HCT116 (cell line): Measurements from ENCODE around the gene BFSP2. TPM values are rescaled to one million over a fixed set of nuclear protein-coding genes. Genes with fewer than 3 reads are reported as not detected.

Experiments used
- ATAC-seq: fragments of 200-7000 bp; cut with Tn5 transposase; 2 replicates; pipeline ENCODE4 v1.9.1; 2020; ENCODE audit warnings: mild to moderate bottlenecking, moderate library complexity
- BruUV-seq: library from RNA; stranded (reverse); fragments of 400-500 nt; replicated peaks from 2 replicates; lab custom pipeline; 2021; lab: Mats Ljungman, UMichigan
- CTCF ChIA-PET: fragments of 300-600 bp; sonication (Branson Sonifier 250); formaldehyde crosslinking; loops from one replicate; lab custom pipeline; 2021; ENCODE audit warnings: antibody characterized with exemption; lab: Charles Lee
- POLR2A ChIA-PET: fragments of 300-600, 350-600 bp; sonication (Branson Sonifier 250); formaldehyde crosslinking; loops from one replicate; lab custom pipeline; 2021; ENCODE audit warnings: antibody characterized with exemption; lab: Charles Lee
- RAD21 ChIA-PET, 2 experiments: fragments of 300-600 bp; sonication (Branson Sonifier 250); formaldehyde crosslinking; loops; one replicate each; lab custom pipeline; 2023; ENCODE audit warnings: low total read pairs in 2 of 2; ENCODE audit not compliant: uncharacterized antibody in 2 of 2, unreplicated experiment in 2 of 2, low non-redundant PET in 1 of 2; lab: Charles Lee
- DNase-seq: peaks from one replicate; pipeline ENCODE4 v3.0.0-alpha.2; 2010; ENCODE audit warnings: low read depth, low spot score
- H2AFZ ChIP-seq: fragments of 200-600 bp; shearing (Covaris generic), sonication (generic); 2 replicates; pipeline ENCODE4 v1.6.1; 2017; ENCODE audit warnings: low read depth, mixed run types, mixed read lengths, antibody characterized with exemption, low read length; ENCODE audit not compliant: poor library complexity, severe bottlenecking
- H3K27ac ChIP-seq: 2 replicates; pipeline ENCODE4 v1.5.1; 2012; ENCODE audit warnings: low read depth, low read length
- H3K27me3 ChIP-seq: fragments of 200-600 bp; sonication (generic); 2 replicates; pipeline ENCODE4 v1.6.1; 2016; ENCODE audit warnings: mixed run types, low read length, mixed read lengths; ENCODE audit not compliant: insufficient read depth
- H3K36me3 ChIP-seq, 2 experiments: fragments of 200-500 bp in 1 of 2; fragments of 200-600 bp in 1 of 2; sonication (Bioruptor generic) in 1 of 2; sonication (generic) in 1 of 2; 2 replicates each; pipeline versions ENCODE4 v1.5.1 to v1.6.1; 2014 to 2016; ENCODE audit warnings: low read length in 2 of 2, inconsistent platforms in 1 of 2, mixed read lengths in 1 of 2, mixed run types in 1 of 2; ENCODE audit not compliant: insufficient read depth in 2 of 2, control insufficient read depth in 1 of 2
- H3K4me1 ChIP-seq, 2 experiments: fragments of 200-600 bp in 1 of 2; sonication (generic) in 1 of 2; 2 replicates each; pipeline versions ENCODE4 v1.5.1 to v1.6.1; 2012 to 2017; ENCODE audit warnings: low read length in 2 of 2, inconsistent platforms in 1 of 2, mild to moderate bottlenecking in 1 of 2, mixed read lengths in 1 of 2, mixed run types in 1 of 2, moderate library complexity in 1 of 2; ENCODE audit not compliant: insufficient read depth in 2 of 2, control insufficient read depth in 1 of 2
- H3K4me2 ChIP-seq: fragments of 200-600 bp; sonication (generic); 2 replicates; pipeline ENCODE4 v1.6.1; 2017; ENCODE audit warnings: mixed run types, low read length, mixed read lengths
- H3K4me3 ChIP-seq, 2 experiments: fragments of 200-600 bp in 1 of 2; sonication (generic) in 1 of 2; replicated peaks in 1 of 2; 2 replicates each; pipeline ENCODE4 v1.5.1; 2011 to 2016; ENCODE audit warnings: low read length in 2 of 2, control low read depth in 1 of 2, low read depth in 1 of 2, mild to moderate bottlenecking in 1 of 2, mixed read lengths in 1 of 2, mixed run types in 1 of 2
- H3K79me2 ChIP-seq: fragments of 200-600 bp; sonication (generic); 2 replicates; pipeline ENCODE4 v1.6.1; 2017; ENCODE audit warnings: mild to moderate bottlenecking, mixed run types, low read length, moderate library complexity, mixed read lengths; ENCODE audit not compliant: insufficient read depth
- H3K9ac ChIP-seq: fragments of 200-600 bp; sonication (generic); 2 replicates; pipeline ENCODE4 v1.6.1; 2016; ENCODE audit warnings: low read length, mixed read lengths
- H3K9me2 ChIP-seq: fragments of 200-600 bp; sonication (generic), shearing (Covaris generic); 2 replicates; pipeline ENCODE4 v1.6.1; 2017; ENCODE audit warnings: mixed run types, mild to moderate bottlenecking, moderate library complexity; ENCODE audit not compliant: insufficient read depth
- H3K9me3 ChIP-seq, 2 experiments: fragments of 200-500 bp in 1 of 2; fragments of 200-600 bp in 1 of 2; sonication (Bioruptor generic) in 1 of 2; sonication (generic) in 1 of 2; 2 replicates each; pipeline ENCODE4 v1.6.1; 2014 to 2017; ENCODE audit warnings: low read length in 2 of 2, mixed read lengths in 2 of 2, inconsistent platforms in 1 of 2, low read depth in 1 of 2, mild to moderate bottlenecking in 1 of 2, mixed run types in 1 of 2, moderate library complexity in 1 of 2; ENCODE audit not compliant: control insufficient read depth in 1 of 2, insufficient read depth in 1 of 2
- H4K20me1 ChIP-seq: fragments of 200-600 bp; sonication (generic), shearing (Covaris generic); 2 replicates; pipeline ENCODE4 v1.6.1; 2017; ENCODE audit warnings: mixed run types, mild to moderate bottlenecking, moderate library complexity; ENCODE audit not compliant: insufficient read depth
- CEBPB ChIP-seq: IDR thresholded peaks from 2 replicates; pipeline ENCODE4 v1.6.1; 2012; ENCODE audit warnings: low read depth
- ELF1 ChIP-seq: IDR thresholded peaks from 2 replicates; pipeline ENCODE4 v1.6.1; 2012; ENCODE audit warnings: low read depth, borderline replicate concordance
- POLR2A ChIP-seq: IDR thresholded peaks from 2 replicates; pipeline ENCODE4 v1.7.0; 2011; ENCODE audit warnings: borderline replicate concordance; ENCODE audit not compliant: insufficient read depth, insufficient read length; ENCODE audit errors: extremely low read depth
- ZBTB33 ChIP-seq: IDR thresholded peaks from 2 replicates; pipeline ENCODE4 v1.6.1; 2011; ENCODE audit warnings: mild to moderate bottlenecking, low read length, moderate library complexity; ENCODE audit not compliant: insufficient replicate concordance; ENCODE audit errors: extremely low read depth
- ZFX ChIP-seq: fragments of 450-650 bp; IDR thresholded peaks from 2 replicates; pipeline ENCODE4 v1.6.1; 2017
- intact Hi-C: fragments of 100-400 bp; cut with micrococcal nuclease; formaldehyde crosslinking; loops from 2 replicates; pipeline ENCODE4 v1.10.0; 2022
- total RNA-seq: library from RNA; stranded (reverse); gene quantifications from one replicate; pipeline ENCODE4 v1.2.1, GENCODE V29; 2021; ENCODE audit not compliant: unreplicated experiment
- TF ChIP-seq, protein P1 (sequence below): IDR thresholded peaks from 2 replicates; pipeline ENCODE4 v1.6.1; 2012; ENCODE audit warnings: low read depth
- TF ChIP-seq, protein P2 (sequence below): IDR thresholded peaks from 2 replicates; pipeline ENCODE4 v1.6.1; 2012

Gene BFSP2
- total RNA-seq, 1 experiment from 2014 or later: not detected

- H3K79me2 ChIP-seq: no peaks in the 10 kb centered on the region
- H3K27ac ChIP-seq: no peak overlapping the region
- no peak for ATAC-seq
- POLR2A ChIA-PET: no interaction called here
- intact Hi-C loops: no loop called here
- H3K27me3 ChIP-seq: peaks cover 34% of the 10 kb centered on the region
- no peaks in the 10 kb centered on the region for H3K9me2 ChIP-seq
- no peak overlapping the region for H3K4me3 ChIP-seq
- no TSS peak for BruUV-seq
- H3K9ac ChIP-seq: no peak overlapping the region
- RAD21 ChIA-PET: interaction anchor here in 1 of 2 experiments (0.6 kb wide), 1 partner anchor 75 kb away, joined by 3 read pairs; no protein-coding TSS in a partner anchor
- DNase-seq: no peak
- no peaks in the 10 kb centered on the region for H4K20me1 ChIP-seq
- TF ChIP-seq ELF1: no peak
- H3K4me2 ChIP-seq: no peak overlapping the region
- no peaks in the 10 kb centered on the region for H3K9me3 ChIP-seq
- CTCF ChIA-PET: no interaction called here
- H3K36me3 ChIP-seq: no peaks in the 10 kb centered on the region
- no peaks in the 10 kb centered on the region for H3K4me1 ChIP-seq
- H2AFZ ChIP-seq: no peak overlapping the region
Observed at GRCh38 chr3:133404920-133405319, 5.1 kb downstream of the BFSP2 start.

DNA sequence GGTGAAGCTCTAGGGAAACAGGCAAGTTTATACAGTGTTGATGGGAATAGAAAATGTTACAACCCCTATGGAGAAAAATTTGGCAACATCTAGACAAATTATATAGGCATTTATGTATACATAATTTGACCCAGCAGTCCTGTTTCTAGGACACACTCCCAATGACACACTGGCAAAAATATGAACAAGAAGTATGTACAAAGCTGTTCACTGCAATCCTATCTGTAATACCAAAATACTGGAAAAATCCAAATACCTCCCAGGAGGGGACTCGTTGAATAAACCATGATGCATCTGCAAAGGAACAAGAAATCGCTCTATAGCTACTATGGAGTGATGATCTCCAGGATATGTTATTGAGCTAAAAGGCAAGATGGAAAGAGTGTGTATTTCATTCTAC, 8.5 kb downstream of the BFSP2 start:
- H3K27me3 ChIP-seq: peaks cover 49% of the 10 kb centered on the region

More for the DNA sequence above, 8.5 kb downstream of the BFSP2 start:
- no peak for TF ChIP-seq CEBPB
- no peak for TF ChIP-seq ZBTB33
- no peak for TF ChIP-seq ZFX
- TF ChIP-seq, protein P1, sequence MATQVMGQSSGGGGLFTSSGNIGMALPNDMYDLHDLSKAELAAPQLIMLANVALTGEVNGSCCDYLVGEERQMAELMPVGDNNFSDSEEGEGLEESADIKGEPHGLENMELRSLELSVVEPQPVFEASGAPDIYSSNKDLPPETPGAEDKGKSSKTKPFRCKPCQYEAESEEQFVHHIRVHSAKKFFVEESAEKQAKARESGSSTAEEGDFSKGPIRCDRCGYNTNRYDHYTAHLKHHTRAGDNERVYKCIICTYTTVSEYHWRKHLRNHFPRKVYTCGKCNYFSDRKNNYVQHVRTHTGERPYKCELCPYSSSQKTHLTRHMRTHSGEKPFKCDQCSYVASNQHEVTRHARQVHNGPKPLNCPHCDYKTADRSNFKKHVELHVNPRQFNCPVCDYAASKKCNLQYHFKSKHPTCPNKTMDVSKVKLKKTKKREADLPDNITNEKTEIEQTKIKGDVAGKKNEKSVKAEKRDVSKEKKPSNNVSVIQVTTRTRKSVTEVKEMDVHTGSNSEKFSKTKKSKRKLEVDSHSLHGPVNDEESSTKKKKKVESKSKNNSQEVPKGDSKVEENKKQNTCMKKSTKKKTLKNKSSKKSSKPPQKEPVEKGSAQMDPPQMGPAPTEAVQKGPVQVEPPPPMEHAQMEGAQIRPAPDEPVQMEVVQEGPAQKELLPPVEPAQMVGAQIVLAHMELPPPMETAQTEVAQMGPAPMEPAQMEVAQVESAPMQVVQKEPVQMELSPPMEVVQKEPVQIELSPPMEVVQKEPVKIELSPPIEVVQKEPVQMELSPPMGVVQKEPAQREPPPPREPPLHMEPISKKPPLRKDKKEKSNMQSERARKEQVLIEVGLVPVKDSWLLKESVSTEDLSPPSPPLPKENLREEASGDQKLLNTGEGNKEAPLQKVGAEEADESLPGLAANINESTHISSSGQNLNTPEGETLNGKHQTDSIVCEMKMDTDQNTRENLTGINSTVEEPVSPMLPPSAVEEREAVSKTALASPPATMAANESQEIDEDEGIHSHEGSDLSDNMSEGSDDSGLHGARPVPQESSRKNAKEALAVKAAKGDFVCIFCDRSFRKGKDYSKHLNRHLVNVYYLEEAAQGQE: no peak
- TF ChIP-seq ELF1: no peak
- TF ChIP-seq POLR2A: no peak
- TF ChIP-seq, protein P2, sequence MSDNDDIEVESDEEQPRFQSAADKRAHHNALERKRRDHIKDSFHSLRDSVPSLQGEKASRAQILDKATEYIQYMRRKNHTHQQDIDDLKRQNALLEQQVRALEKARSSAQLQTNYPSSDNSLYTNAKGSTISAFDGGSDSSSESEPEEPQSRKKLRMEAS: no peak
- CTCF ChIA-PET: no interaction called here
- BruUV-seq: no TSS peak
- H3K9ac ChIP-seq: no peak overlapping the region
- no peak overlapping the region for H3K4me2 ChIP-seq
- no peaks in the 10 kb centered on the region for H4K20me1 ChIP-seq
- no peaks in the 10 kb centered on the region for H3K9me3 ChIP-seq
- H3K27ac ChIP-seq: no peak overlapping the region
- DNase-seq: no peak
- RAD21 ChIA-PET: no interaction called here
- POLR2A ChIA-PET: no interaction called here
- ATAC-seq: no peak
- H2AFZ ChIP-seq: no peak overlapping the region
- H3K9me2 ChIP-seq: no peaks in the 10 kb centered on the region
- intact Hi-C loops: no loop called here
- H3K36me3 ChIP-seq: no peaks in the 10 kb centered on the region
- no peak overlapping the region for H3K4me3 ChIP-seq
- no peaks in the 10 kb centered on the region for H3K79me2 ChIP-seq
- H3K4me1 ChIP-seq: peaks cover 0 to 4% of the 10 kb centered on the region in 2 experiments; a peak in 1 of 4 replicates
